Measurements from ENCODE around the gene ZNF641. TPM values are rescaled to one million over a fixed set of nuclear protein-coding genes. Genes with fewer than 3 reads are reported as not detected.
A peak's percentile ranks its signal among the peaks of the same experiment; 100 is the strongest.

ZNF641 gene
- total RNA-seq, result 9.3 and 16.8 TPM in 2 replicates

GRCh38 chr12:48350249-48351021 lies at the start of gene ZNF641:
ZNF641 (minus strand) TSS chr12:48350919; CDS start chr12:48348090, 2,829 bp downstream.
- H3K4me3 ChIP-seq (ENCODE audit: low read depth, low read length), result peak within 1 kb of the TSS; percentile 67
- no peak for TF ChIP-seq CTCF (IDR thresholded peaks at IDR 0.05; ENCODE audit: insufficient read depth, low read depth, low read length)

GRCh38 chr12:48390026-48390425 lies 39.3 kb upstream of the ZNF641 start:
- no peak for TF ChIP-seq CTCF (IDR thresholded peaks at IDR 0.05; ENCODE audit: insufficient read depth, low read depth, low read length)
- no peak for DNase-seq (ENCODE audit: low read depth)
- H3K4me3 ChIP-seq (ENCODE audit: low read depth, low read length), result no peak overlapping the region

More at GRCh38 chr12:48350249-48351021, at the start of gene ZNF641:
- DNase-seq (ENCODE audit: low read depth), result peak; percentile 85

GRCh38 chr12:48389409-48389808 lies 38.7 kb upstream of the ZNF641 start:
- no peak for TF ChIP-seq CTCF (IDR thresholded peaks at IDR 0.05; ENCODE audit: insufficient read depth, low read depth, low read length)
- DNase-seq (ENCODE audit: low read depth), result no peak
- H3K4me3 ChIP-seq (ENCODE audit: low read depth, low read length), result no peak overlapping the region

GRCh38 chr12:48388938-48389337 lies 38.2 kb upstream of the ZNF641 start:
- peak; percentile 16 for DNase-seq (ENCODE audit: low read depth)

GRCh38 chr12:48388460-48388859 lies 37.7 kb upstream of the ZNF641 start:
- TF ChIP-seq CTCF (IDR thresholded peaks at IDR 0.05; ENCODE audit: insufficient read depth, low read depth, low read length), result no peak
- no peak overlapping the region for H3K4me3 ChIP-seq (ENCODE audit: low read depth, low read length)
- DNase-seq (ENCODE audit: low read depth), result peak; percentile 29

More at GRCh38 chr12:48388938-48389337, 38.2 kb upstream of the ZNF641 start:
- no peak for TF ChIP-seq CTCF (IDR thresholded peaks at IDR 0.05; ENCODE audit: insufficient read depth, low read depth, low read length)
- no peak overlapping the region for H3K4me3 ChIP-seq (ENCODE audit: low read depth, low read length)

- no peak for TF ChIP-seq CTCF (IDR thresholded peaks at IDR 0.05; ENCODE audit: insufficient read depth, low read depth, low read length)
- no peak overlapping the region for H3K4me3 ChIP-seq (ENCODE audit: low read depth, low read length)
- DNase-seq (ENCODE audit: low read depth), result no peak
Measured at GRCh38 chr12:48380596-48380995, 29.9 kb upstream of the ZNF641 start.
